Sciatic nerve (tissue), 2 donors: Measurements from ENCODE around the gene LRP8. TPM values are rescaled to one million over a fixed set of nuclear protein-coding genes. Genes with fewer than 3 reads are reported as not detected.

Source experiments
- ATAC-seq: fragments of 200-7000 bp; cut with Tn5 transposase; one replicate; pipeline ENCODE4 v1.9.1; 2020; ENCODE audit warnings: mild to moderate bottlenecking, moderate library complexity
- DNase-seq: peaks from one replicate; pipeline ENCODE4 v3.0.0-alpha.2; 2020; ENCODE audit warnings: low spot score
- intact Hi-C: fragments of 100-400 bp; cut with DNase I; formaldehyde crosslinking; loops from one replicate; pipeline ENCODE4 v1.14.2; 2022
- total RNA-seq: library from RNA; stranded (reverse); fragmentation: NEBNext Ultra II Directional; extraction: Animal tissue kit (Norgen Biotek cat#: 25700); gene quantifications from one replicate; pipeline ENCODE4 v1.2.1, GENCODE V29; 2021
- donor health status: DM: no; HTN: no; CAD: no.
- donor health status: DM: no; HTN: no; CAD: no.

The LRP8 gene
- total RNA-seq, 1 donor from 2014 or later: 2.4 TPM

GRCh38 chr1:53342735-53343470 lies 15.0 kb upstream of the LRP8 start:
- intact Hi-C loops: no loop called here
- no peak for ATAC-seq
- DNase-seq: peak; percentile 14

- intact Hi-C loops: no loop called here
- peak; percentile 38 for DNase-seq
- no peak for ATAC-seq
These were observed 14.3 kb upstream of the LRP8 start for GRCh38 chr1:53341961-53342707.

GRCh38 chr1:53341521-53341895 lies 13.6 kb upstream of the LRP8 start:
- DNase-seq: peak; percentile 27
- no peak for ATAC-seq
- intact Hi-C loops: no loop called here

- peak; percentile 28 for DNase-seq
- intact Hi-C loops: no loop called here
- ATAC-seq: no peak
These were observed 13.0 kb upstream of the LRP8 start for GRCh38 chr1:53340660-53341520.

- intact Hi-C loops: no loop called here
- no peak for ATAC-seq
- peak; percentile 15 for DNase-seq
These were observed 12.1 kb upstream of the LRP8 start for GRCh38 chr1:53339736-53340635.

- DNase-seq (no peak), ATAC-seq (no peak)
- intact Hi-C loops: no loop called here
These were observed 10.6 kb upstream of the LRP8 start for GRCh38 chr1:53338423-53338822.

GRCh38 chr1:53337499-53337898 lies 9.6 kb upstream of the LRP8 start:
- ATAC-seq: no peak
- peak; percentile 26 for DNase-seq
- intact Hi-C loops: no loop called here

GRCh38 chr1:53336146-53336545 lies 8.3 kb upstream of the LRP8 start:
- ATAC-seq (no peak), DNase-seq (peak; percentile 18)
- intact Hi-C loops: no loop called here

GRCh38 chr1:53335661-53336060 lies 7.8 kb upstream of the LRP8 start:
- intact Hi-C loops: no loop called here
- DNase-seq (no peak), ATAC-seq (no peak)

- intact Hi-C loops: no loop called here
- DNase-seq: no peak
- ATAC-seq: no peak
These were observed 6.9 kb upstream of the LRP8 start for GRCh38 chr1:53334781-53335180.

GRCh38 chr1:53334312-53334711 lies 6.4 kb upstream of the LRP8 start:
- no peak for ATAC-seq
- peak; percentile 33 for DNase-seq
- intact Hi-C loops: no loop called here

- intact Hi-C loops: no loop called here
- peak; percentile 22 for DNase-seq
- no peak for ATAC-seq
These were observed 5.0 kb upstream of the LRP8 start for GRCh38 chr1:53332833-53333232.

GRCh38 chr1:53332186-53332564 lies 4.3 kb upstream of the LRP8 start:
- DNase-seq (peak; percentile 31), ATAC-seq (no peak)
- intact Hi-C loops: no loop called here

- DNase-seq: peak; percentile 39
- intact Hi-C loops: no loop called here
These were observed 3.7 kb upstream of the LRP8 start for GRCh38 chr1:53331446-53332185.

GRCh38 chr1:53330819-53331218 lies 2.9 kb upstream of the LRP8 start:
- DNase-seq: peak; percentile 42
- ATAC-seq: no peak
- intact Hi-C loops: no loop called here

More at GRCh38 chr1:53331446-53332185, 3.7 kb upstream of the LRP8 start:
- ATAC-seq: no peak

- no peak for ATAC-seq
- DNase-seq: peak; percentile 58
- intact Hi-C loops: no loop called here
These were observed 950 bp upstream of the LRP8 start for GRCh38 chr1:53328541-53329499.
